Breast epithelium (tissue), 3 donors: ENCODE results near the gene RFT1.

ENCODE experiments used
- POLR2AphosphoS5 ChIP-seq, 3 donors: sonication (generic); formaldehyde crosslinking; IDR thresholded peaks; one replicate each; pipeline ENCODE4 v1.6.1; 2017; ENCODE audit warnings: antibody characterized with exemption in 3 of 3
- TF ChIP-seq, protein P1 (sequence below), 3 donors: fragments of 450-650 bp; IDR thresholded peaks; one replicate each; pipeline ENCODE4 v1.5.1; 2016 to 2017; ENCODE audit warnings: antibody characterized with exemption in 3 of 3, mild to moderate bottlenecking in 3 of 3, moderate library complexity in 3 of 3

DNA sequence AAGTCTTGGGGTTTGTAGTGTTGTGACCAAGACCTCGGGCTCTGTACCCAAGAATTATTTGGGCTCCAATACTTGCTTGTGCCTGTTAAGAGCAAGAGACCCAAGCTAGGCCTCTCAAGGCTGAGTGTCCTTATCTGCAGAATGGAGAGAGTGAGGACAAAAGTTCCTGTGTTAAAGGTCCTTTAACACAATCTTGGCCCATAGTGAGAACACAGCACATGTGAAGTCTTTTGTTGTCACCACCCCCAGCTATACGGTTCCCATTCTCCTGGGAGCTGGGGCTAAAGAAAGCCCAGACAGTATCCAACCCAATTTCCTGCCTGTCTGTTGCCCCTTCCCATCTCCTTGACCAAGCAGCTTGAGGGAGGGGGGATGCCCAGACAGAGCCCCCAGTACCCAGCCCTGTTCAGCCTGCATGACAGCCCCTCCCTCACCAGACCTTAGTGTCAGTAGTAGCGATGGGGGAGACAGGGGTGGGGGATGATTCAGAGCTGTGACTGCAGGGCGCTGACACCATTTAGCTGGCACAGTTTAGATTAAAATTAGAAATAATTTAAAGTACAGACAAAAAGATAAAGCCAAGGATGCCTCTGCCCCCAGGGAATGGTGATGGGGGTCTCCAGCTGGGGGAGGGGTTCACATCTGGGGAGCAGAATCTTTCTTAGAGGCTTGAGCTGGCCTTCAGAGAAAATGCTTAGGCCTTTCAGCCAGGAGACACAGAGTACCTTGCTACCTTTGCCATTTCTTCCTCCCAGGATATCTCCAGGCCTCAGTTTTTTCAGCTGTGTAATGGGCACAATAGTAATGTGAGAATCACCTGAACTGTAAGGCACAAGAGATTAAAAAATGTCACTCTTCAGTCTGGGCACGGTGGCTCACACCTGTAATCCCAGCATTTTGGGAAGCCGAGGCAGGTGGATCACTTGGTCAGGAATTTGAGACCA, 33.5 kb upstream of the RFT1 start:
- TF ChIP-seq, protein P1, sequence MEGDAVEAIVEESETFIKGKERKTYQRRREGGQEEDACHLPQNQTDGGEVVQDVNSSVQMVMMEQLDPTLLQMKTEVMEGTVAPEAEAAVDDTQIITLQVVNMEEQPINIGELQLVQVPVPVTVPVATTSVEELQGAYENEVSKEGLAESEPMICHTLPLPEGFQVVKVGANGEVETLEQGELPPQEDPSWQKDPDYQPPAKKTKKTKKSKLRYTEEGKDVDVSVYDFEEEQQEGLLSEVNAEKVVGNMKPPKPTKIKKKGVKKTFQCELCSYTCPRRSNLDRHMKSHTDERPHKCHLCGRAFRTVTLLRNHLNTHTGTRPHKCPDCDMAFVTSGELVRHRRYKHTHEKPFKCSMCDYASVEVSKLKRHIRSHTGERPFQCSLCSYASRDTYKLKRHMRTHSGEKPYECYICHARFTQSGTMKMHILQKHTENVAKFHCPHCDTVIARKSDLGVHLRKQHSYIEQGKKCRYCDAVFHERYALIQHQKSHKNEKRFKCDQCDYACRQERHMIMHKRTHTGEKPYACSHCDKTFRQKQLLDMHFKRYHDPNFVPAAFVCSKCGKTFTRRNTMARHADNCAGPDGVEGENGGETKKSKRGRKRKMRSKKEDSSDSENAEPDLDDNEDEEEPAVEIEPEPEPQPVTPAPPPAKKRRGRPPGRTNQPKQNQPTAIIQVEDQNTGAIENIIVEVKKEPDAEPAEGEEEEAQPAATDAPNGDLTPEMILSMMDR (IDR thresholded peaks at IDR 0.05) = no peak
- TF ChIP-seq POLR2AphosphoS5 (IDR thresholded peaks at IDR 0.05) = no peak
